Activated CD4-positive, alpha-beta memory T cell treated with anti-CD3 and anti-CD28 coated beads for 36 hours (primary cell): ENCODE data around the gene ILF2. TPM values are rescaled to one million over a fixed set of nuclear protein-coding genes. Genes with fewer than 3 reads are reported as not detected.
"Not testable (repeated sequence)": the region's sequence is repeated elsewhere in the genome, so short reads cannot be mapped to it uniquely, and the experiment has no call there.

Experiments
- CTCF ChIA-PET: fragments of 350-600 bp; sonication (Branson Sonifier 250); formaldehyde crosslinking; loops from one replicate; lab custom pipeline; 2021; ENCODE audit warnings: antibody characterized with exemption, inconsistent platforms; lab: Charles Lee
- POLR2A ChIA-PET: fragments of 350-600 bp; sonication (Branson Sonifier 250); formaldehyde crosslinking; loops from one replicate; lab custom pipeline; 2021; ENCODE audit warnings: antibody characterized with exemption; lab: Charles Lee
- DNase-seq: peaks from one replicate; pipeline ENCODE4 v3.0.0-alpha.2; 2020
- H3K27ac Mint-ChIP-seq: one replicate; pipeline ENCODE4 v1.8.0; 2021; ENCODE audit warnings: mixed read lengths
- H3K27me3 Mint-ChIP-seq: one replicate; pipeline ENCODE4 v1.8.0; 2021; ENCODE audit warnings: mixed read lengths
- H3K36me3 Mint-ChIP-seq: one replicate; pipeline ENCODE4 v1.8.0; 2021; ENCODE audit warnings: mixed read lengths
- H3K4me1 Mint-ChIP-seq: one replicate; pipeline ENCODE4 v1.8.0; 2021; ENCODE audit warnings: low read depth, mixed read lengths
- H3K4me3 Mint-ChIP-seq: one replicate; pipeline ENCODE4 v1.8.0; 2021; ENCODE audit warnings: mild to moderate bottlenecking, mixed read lengths
- H3K9me3 Mint-ChIP-seq: one replicate; pipeline ENCODE4 v1.8.0; 2021; ENCODE audit warnings: mixed read lengths
- intact Hi-C: fragments of 100-400 bp; cut with micrococcal nuclease; formaldehyde crosslinking; loops from one replicate; pipeline ENCODE4 v1.15.1; 2023
- total RNA-seq, 2 experiments: library from RNA; stranded (reverse); gene quantifications; one replicate each; pipeline ENCODE4 v1.2.3, GENCODE V29; 2021

Gene ILF2
- total RNA-seq, 2 experiments from 2014 or later, result 315 to 323 TPM

DNA sequence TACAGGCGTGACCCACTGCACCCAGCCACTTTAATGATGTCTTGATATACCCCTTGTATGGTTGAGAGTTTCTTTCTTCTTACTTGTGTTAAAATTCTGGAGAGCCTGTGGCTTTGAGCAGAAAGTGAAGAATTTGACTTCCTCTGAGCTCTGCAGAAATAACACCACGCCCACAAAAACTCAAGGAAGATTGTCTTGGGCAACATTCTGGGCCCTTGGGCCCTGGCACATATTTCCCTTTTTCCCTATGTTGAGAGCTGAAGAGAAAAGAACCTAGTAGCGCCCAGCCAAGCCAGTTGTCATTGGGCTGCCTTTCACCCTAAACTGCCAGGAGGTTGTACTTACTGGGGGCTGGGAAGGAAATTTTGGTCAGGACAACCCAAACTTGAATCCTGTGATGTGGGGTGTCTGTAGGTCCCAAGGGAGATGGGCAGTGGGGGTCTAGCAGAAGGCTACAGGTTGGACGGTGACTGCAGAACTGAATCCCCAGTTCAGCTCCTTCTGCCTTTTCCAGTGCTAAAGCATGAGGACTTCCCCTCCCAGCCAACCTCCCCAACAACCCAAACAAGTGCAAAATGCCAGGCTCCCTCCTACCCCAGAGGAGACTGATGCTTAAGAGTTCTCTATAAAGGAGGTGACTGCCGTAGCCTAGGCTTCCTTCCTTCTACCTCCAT lies 24.0 kb downstream of the ILF2 start:
- DNase-seq, result no peak
- CTCF ChIA-PET, result no interaction called here

DNA sequence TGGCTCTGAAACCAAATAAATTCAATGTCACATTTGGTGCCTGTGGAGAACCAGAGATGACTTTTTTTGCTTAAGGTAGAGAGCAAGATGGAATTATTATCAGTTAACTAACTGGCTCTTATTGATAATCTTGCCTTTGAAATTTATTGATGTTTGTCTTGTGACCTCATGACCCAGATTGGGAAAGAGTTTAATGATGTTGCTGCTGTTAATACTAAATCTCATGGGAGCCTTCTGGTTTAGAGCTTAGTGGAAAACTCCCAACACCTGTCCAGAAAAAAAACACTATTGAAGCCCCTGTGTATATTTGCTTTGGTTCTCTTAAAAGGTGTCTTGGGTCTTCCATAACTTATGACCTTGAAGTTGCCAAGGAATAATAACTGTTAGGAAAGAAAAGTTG lies 27.0 kb downstream of the ILF2 start:
- Mint-ChIP-seq H3K4me3 (no peak overlapping the region), H3K36me3 (peaks cover 56% of the 10 kb centered on the region), H3K27me3 (no peaks in the 10 kb centered on the region), H3K27ac (peak overlapping the region; percentile 34), H3K9me3 (no peaks in the 10 kb centered on the region), H3K4me1 (peaks cover 45% of the 10 kb centered on the region)
- no peak for DNase-seq
- ChIA-PET POLR2A (interaction anchor here (4.1 kb wide), 1 partner anchor 9 kb away, joined by 25 read pairs; the partner anchor contains the start of gene CHTOP), CTCF (interaction anchor here (1.4 to 2.4 kb wide), 3 partner anchors 75 to 134 kb away, joined by 3 to 11 read pairs (median 5); no protein-coding TSS in a partner anchor)
- intact Hi-C loops, result no loop called here

More for the DNA sequence above, 24.0 kb downstream of the ILF2 start:
- intact Hi-C loops, result no loop called here
- Mint-ChIP-seq H3K4me3 (no peak overlapping the region), H3K36me3 (peaks cover 44% of the 10 kb centered on the region), H3K27ac (peak overlapping the region; percentile 53), H3K27me3 (no peaks in the 10 kb centered on the region), H3K9me3 (no peaks in the 10 kb centered on the region), H3K4me1 (peaks cover 43% of the 10 kb centered on the region)
- POLR2A ChIA-PET, result interaction anchor here (0.6 to 4.1 kb wide), 3 partner anchors 9 to 15 kb away, joined by 3 to 24 read pairs (median 9); partner anchors contain the start of gene CHTOP

DNA sequence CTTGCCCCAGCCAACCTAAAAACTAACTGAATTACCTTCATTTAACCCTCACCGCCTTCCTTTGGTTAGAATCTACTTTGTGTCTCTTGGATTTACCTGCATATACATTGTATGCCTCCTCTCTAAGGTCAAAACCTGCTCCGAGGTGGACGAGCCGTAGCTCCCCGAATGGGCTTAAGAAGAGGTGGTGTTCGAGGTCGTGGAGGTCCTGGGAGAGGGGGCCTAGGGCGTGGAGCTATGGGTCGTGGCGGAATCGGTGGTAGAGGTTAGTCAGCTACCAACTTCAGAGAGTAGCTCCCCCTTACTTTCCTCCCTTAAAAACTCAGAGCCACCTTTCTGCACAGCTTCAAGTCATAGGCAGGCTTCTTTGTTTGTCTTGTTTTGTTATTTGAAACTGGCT lies 27.7 kb downstream of the ILF2 start:
- ChIA-PET POLR2A (interaction anchor here (4.1 kb wide), 1 partner anchor 9 kb away, joined by 25 read pairs; the partner anchor contains the start of gene CHTOP), CTCF (interaction anchor here (1.4 to 2.4 kb wide), 3 partner anchors 35 to 133 kb away, joined by 4 to 11 read pairs (median 5); no protein-coding TSS in a partner anchor)
- no peak overlapping the region for H3K4me3 Mint-ChIP-seq
- intact Hi-C loops, result no loop called here
- DNase-seq, result no peak
- H3K27ac Mint-ChIP-seq, result peak overlapping the region; percentile 29
- no peaks in the 10 kb centered on the region for H3K9me3 Mint-ChIP-seq
- peaks cover 59% of the 10 kb centered on the region for H3K36me3 Mint-ChIP-seq
- peaks cover 41% of the 10 kb centered on the region for H3K4me1 Mint-ChIP-seq
- H3K27me3 Mint-ChIP-seq, result no peaks in the 10 kb centered on the region

DNA sequence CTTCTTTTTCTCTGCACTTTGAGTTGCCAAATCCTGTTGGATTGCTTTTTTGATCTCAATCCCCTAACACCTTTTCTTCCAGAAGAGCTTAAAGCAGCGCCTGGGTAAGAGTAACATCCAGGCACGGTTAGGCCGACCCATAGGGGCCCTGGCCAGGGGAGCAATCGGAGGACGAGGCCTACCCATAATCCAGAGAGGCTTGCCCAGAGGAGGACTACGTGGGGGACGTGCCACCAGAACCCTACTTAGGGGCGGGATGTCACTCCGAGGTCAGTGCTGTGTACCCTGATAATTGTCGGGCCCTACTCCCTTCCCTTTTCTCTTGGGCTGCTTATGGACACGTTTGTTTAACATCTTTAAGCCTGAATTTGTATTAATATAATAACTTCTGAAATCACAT lies 28.6 kb downstream of the ILF2 start:
- peaks cover 64% of the 10 kb centered on the region for H3K36me3 Mint-ChIP-seq
- DNase-seq, result no peak
- CTCF ChIA-PET, result interaction anchor here (1.4 kb wide), 1 partner anchor 36 kb away, joined by 4 read pairs; no protein-coding TSS in a partner anchor

DNA sequence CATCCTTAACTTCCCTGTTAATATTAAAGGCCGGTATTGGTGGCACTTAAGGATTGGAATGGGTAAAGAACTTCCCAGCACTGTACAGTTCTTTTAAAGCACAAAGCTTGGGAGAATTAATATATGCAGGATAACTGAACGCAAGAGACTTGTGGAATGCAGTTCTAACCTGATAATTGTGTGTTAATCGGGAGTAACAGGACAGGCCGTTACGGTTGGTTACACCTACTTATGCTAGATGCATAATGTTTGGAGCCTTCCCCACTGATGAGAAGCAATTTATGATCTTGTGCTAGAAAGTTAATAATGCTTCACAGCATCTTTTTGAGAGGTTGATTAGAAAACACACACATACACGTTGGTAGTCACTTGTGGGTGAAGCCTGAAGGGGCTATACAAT lies 29.9 kb downstream of the ILF2 start:
- H3K27me3 Mint-ChIP-seq, result no peaks in the 10 kb centered on the region
- ChIA-PET CTCF (interaction anchor here (0.6 kb wide), 1 partner anchor 18 kb away, joined by 3 read pairs; no protein-coding TSS in a partner anchor), POLR2A (interaction anchor here (1.7 to 2.6 kb wide), 2 partner anchors 8 to 18 kb away, joined by 6 to 7 read pairs; partner anchors contain the start of gene SNAPIN)
- intact Hi-C loops, result no loop called here
- no peaks in the 10 kb centered on the region for H3K9me3 Mint-ChIP-seq
- peaks cover 68% of the 10 kb centered on the region for H3K36me3 Mint-ChIP-seq
- H3K4me3 Mint-ChIP-seq, result no peak overlapping the region
- no peak for DNase-seq
- peak overlapping the region; percentile 18 for H3K27ac Mint-ChIP-seq
- peaks cover 52% of the 10 kb centered on the region for H3K4me1 Mint-ChIP-seq

More for the DNA sequence above, 28.6 kb downstream of the ILF2 start:
- POLR2A ChIA-PET, result interaction anchor here (4.1 kb wide), 1 partner anchor 8 kb away, joined by 25 read pairs; the partner anchor contains the start of gene CHTOP
- no peaks in the 10 kb centered on the region for H3K27me3 Mint-ChIP-seq
- peaks cover 40% of the 10 kb centered on the region for H3K4me1 Mint-ChIP-seq
- no peaks in the 10 kb centered on the region for H3K9me3 Mint-ChIP-seq
- intact Hi-C loops, result no loop called here
- no peak overlapping the region for H3K4me3 Mint-ChIP-seq
- peak overlapping the region; percentile 29 for H3K27ac Mint-ChIP-seq

DNA sequence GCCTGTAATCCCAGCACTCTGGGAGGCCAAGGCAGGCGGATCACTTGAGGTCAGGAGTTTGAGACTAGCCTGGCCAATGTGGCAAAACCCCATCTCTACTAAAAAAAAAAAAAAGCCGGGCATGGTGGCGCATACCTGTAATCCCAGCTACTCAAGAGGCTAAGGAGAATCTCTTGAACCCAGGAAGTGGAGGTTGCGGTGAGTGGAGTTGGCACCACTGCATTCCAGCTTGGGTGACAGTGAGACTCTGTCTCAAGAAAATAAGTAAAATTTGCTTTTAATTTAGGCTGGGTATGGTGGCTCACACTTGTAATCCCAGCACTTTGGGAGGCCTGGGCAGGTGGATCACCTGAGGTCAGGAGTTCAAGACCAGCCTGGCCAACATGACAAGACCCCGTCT lies 30.6 kb downstream of the ILF2 start:
- H3K4me3 Mint-ChIP-seq, H3K27me3 Mint-ChIP-seq, DNase-seq, intact Hi-C loops, H3K9me3 Mint-ChIP-seq, H3K27ac Mint-ChIP-seq: not testable (repeated sequence)
- Mint-ChIP-seq H3K36me3 (peaks cover 65% of the 10 kb centered on the region), H3K4me1 (peaks cover 51% of the 10 kb centered on the region)
- POLR2A ChIA-PET, result interaction anchor here (1.0 to 2.6 kb wide), 4 partner anchors 9 to 143 kb away, joined by 3 to 7 read pairs (median 4); partner anchors contain the start of genes ILF2 and SNAPIN
- CTCF ChIA-PET, result interaction anchor here (1.7 kb wide), 1 partner anchor 11 kb away, joined by 7 read pairs; no protein-coding TSS in a partner anchor

DNA sequence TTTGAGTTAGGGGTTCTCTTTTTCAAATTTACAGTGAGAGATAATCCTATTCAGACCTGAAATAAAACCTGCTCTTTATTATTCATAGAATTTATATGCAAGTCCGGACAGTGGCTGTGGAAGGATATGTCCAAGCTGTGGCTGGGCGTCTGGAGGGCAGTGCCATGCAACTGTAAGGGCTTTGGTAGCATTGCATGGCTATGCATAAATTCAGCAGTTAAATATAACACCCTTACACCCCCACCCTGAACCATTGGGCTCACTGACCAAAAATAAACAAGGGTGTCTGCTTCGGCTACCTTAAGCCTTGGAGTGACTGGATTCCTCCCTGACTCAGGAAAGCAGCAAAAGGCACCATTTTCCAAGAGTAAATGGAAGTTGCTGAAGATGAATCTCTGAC lies 31.5 kb downstream of the ILF2 start:
- H3K4me3 Mint-ChIP-seq, result no peak overlapping the region
- H3K27me3 Mint-ChIP-seq, result no peaks in the 10 kb centered on the region
- DNase-seq, result no peak
- ChIA-PET CTCF (interaction anchor here (0.7 to 1.7 kb wide), 3 partner anchors 10 to 107 kb away, joined by 3 to 7 read pairs (median 3); no protein-coding TSS in a partner anchor), POLR2A (interaction anchor here (1.0 to 2.6 kb wide), 4 partner anchors 10 to 144 kb away, joined by 3 to 7 read pairs (median 4); partner anchors contain the start of genes ILF2 and SNAPIN)
- peaks cover 62% of the 10 kb centered on the region for H3K36me3 Mint-ChIP-seq
- H3K27ac Mint-ChIP-seq, result no peak overlapping the region
- H3K4me1 Mint-ChIP-seq, result peaks cover 49% of the 10 kb centered on the region
- H3K9me3 Mint-ChIP-seq, result no peaks in the 10 kb centered on the region
- intact Hi-C loops, result loop anchor here (10.0 kb wide), 1 partner anchor 104 kb away; the partner anchor contains the start of gene S100A6

DNA sequence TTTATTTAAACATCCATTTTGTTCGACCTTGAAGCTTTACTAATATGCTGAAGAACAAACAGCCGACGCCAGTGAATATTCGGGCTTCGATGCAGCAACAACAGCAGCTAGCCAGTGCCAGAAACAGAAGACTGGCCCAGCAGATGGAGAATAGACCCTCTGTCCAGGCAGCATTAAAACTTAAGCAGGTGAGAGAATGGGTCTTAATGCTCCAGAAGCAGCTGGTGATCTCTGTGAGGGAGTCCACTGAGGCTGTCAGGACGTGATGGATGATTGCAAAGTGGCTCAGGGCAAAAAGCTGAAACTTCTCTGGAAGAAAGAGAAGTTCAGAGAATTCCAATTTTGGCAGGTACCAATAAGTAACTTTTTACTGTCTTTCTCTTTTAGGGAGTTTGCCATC lies 32.5 kb downstream of the ILF2 start:
- Mint-ChIP-seq H3K27ac (no peak overlapping the region), H3K4me3 (no peak overlapping the region), H3K27me3 (no peaks in the 10 kb centered on the region), H3K9me3 (no peaks in the 10 kb centered on the region), H3K4me1 (peaks cover 46% of the 10 kb centered on the region), H3K36me3 (peaks cover 56% of the 10 kb centered on the region)
- POLR2A ChIA-PET, result interaction anchor here (1.2 to 1.9 kb wide), 3 partner anchors 9 to 103 kb away, joined by 3 to 9 read pairs (median 6); no protein-coding TSS in a partner anchor
- DNase-seq, result no peak
- intact Hi-C loops, result loop anchor here (10.0 kb wide), 1 partner anchor 103 kb away; the partner anchor contains the start of gene S100A6
- CTCF ChIA-PET, result interaction anchor here (0.6 to 2.3 kb wide), 9 partner anchors 13 to 364 kb away, joined by 3 to 9 read pairs (median 4); partner anchors contain the start of gene S100A6

DNA sequence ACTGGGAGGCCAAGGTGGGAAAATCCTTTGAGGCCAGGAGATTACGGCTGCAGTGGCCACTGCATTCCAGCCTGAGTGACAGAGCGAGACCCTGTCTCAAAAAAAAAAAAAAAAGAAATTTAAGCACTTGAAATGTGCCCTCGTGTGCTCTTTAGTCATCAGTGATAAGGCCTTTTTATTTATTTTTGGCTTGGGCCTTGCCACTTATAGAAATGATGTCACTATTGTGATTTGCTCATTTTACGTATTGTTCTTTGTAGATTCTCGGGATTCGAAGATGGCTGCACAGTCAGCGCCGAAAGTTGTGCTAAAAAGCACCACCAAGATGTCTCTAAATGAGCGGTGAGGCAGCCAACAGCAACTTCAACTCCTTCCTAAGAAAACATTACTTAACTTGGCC lies 34.5 kb downstream of the ILF2 start:
- Mint-ChIP-seq H3K27ac (peak overlapping the region; percentile 100), H3K9me3 (no peaks in the 10 kb centered on the region), H3K4me3 (peak overlapping the region; percentile 92), H3K36me3 (peaks cover 41% of the 10 kb centered on the region), H3K27me3 (no peaks in the 10 kb centered on the region), H3K4me1 (peaks cover 50% of the 10 kb centered on the region)
- intact Hi-C loops, result loop anchor here (10.0 kb wide), 1 partner anchor 102 kb away; the partner anchor contains the start of gene S100A6
- ChIA-PET CTCF (interaction anchor here (2.3 to 3.1 kb wide), 2 partner anchors 104 to 126 kb away, joined by 9 to 23 read pairs; no protein-coding TSS in a partner anchor), POLR2A (interaction anchor here (3.1 kb wide), 1 partner anchor 35 kb away, joined by 19 read pairs; the partner anchor contains the start of gene ILF2)
- DNase-seq, result no peak

DNA sequence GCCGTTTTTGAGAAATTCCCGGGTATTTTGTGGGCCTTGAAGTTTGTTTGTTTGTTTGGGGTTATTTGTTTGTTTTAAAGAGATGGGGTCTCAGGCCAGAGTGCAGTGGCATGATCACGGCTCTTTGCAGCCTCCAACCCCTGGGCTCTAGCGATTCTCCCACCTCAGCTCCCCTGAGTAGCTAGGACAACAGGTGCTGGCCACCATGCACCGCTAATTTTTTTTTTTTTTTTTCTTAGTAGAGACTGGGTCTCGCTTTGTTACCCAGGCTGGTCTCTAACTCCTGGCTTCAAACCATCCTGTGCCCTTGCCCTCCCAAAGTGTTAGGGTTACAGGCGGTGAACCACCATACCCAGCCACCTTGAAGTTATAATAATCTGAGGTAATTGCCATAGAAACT lies 34.9 kb downstream of the ILF2 start:
- peak overlapping the region; percentile 100 for H3K27ac Mint-ChIP-seq
- CTCF ChIA-PET, result interaction anchor here (2.5 to 3.1 kb wide), 3 partner anchors 63 to 125 kb away, joined by 23 to 29 read pairs (median 26); no protein-coding TSS in a partner anchor
- POLR2A ChIA-PET, result interaction anchor here (0.9 to 3.1 kb wide), 5 partner anchors 12 to 70 kb away, joined by 4 to 24 read pairs (median 19); partner anchors contain the start of genes ILF2 and S100A2
- H3K36me3 Mint-ChIP-seq, result peaks cover 37% of the 10 kb centered on the region
- H3K4me3 Mint-ChIP-seq, result peak overlapping the region; percentile 92
- peaks cover 48% of the 10 kb centered on the region for H3K4me1 Mint-ChIP-seq
- no peaks in the 10 kb centered on the region for H3K9me3 Mint-ChIP-seq
- intact Hi-C loops, result loop anchor here (10.0 kb wide), 1 partner anchor 101 kb away; the partner anchor contains the start of gene S100A6
- DNase-seq, result no peak
- no peaks in the 10 kb centered on the region for H3K27me3 Mint-ChIP-seq
